ENCODE measurements around the gene CORO1A. TPM values are rescaled to one million over a fixed set of nuclear protein-coding genes. Genes with fewer than 3 reads are reported as not detected.

CORO1A gene
- total RNA-seq, 3 donors from 2014 or later, result 24.4 to 30.9 (median 24.9) TPM

Other genes with a start within 250 kb of the CORO1A start
- 100 to 1,000 TPM; 111 to 135 (median 128) TPM for gene TMEM219, start 221.5 kb upstream of the CORO1A start, total RNA-seq
- 10 to 100 TPM; 31.8 to 51.1 (median 37.3) TPM for gene TAOK2, start 209.7 kb upstream of the CORO1A start, total RNA-seq
- 10 to 100 TPM; 10.5 to 18.2 (median 15.5) TPM for gene HIRIP3, start 188.0 kb upstream of the CORO1A start, total RNA-seq
- gene INO80E, start 187.4 kb upstream of the CORO1A start, total RNA-seq, result 10 to 100 TPM; 31.8 to 39.7 (median 38.6) TPM
- 1 to 10 TPM in 2 of 3 donors, under 1 TPM in 1; 0.48 to 4.5 (median 2.3) TPM for gene DOC2A, start 172.6 kb upstream of the CORO1A start, total RNA-seq
- not detected for gene C16orf92, start 160.4 kb upstream of the CORO1A start, total RNA-seq
- gene TLCD3B, start 152.3 kb upstream of the CORO1A start, total RNA-seq, result under 1 TPM in 1 of 3 donors, not detected in 2; 0.29 TPM
- gene ALDOA, start 117.8 kb upstream of the CORO1A start, total RNA-seq, result 100 to 1,000 TPM; 479 to 672 (median 540) TPM
- gene PPP4C, start 107.6 kb upstream of the CORO1A start, total RNA-seq, result 10 to 100 TPM; 47.7 to 55.1 (median 51.7) TPM
- under 1 TPM; 0.73 to 0.98 (median 0.80) TPM for gene TBX6, start 91.7 kb upstream of the CORO1A start, total RNA-seq
- gene YPEL3, start 87.4 kb upstream of the CORO1A start, total RNA-seq, result 100 to 1,000 TPM; 106 to 143 (median 114) TPM
- gene GDPD3, start 70.1 kb upstream of the CORO1A start, total RNA-seq, result 1 to 10 TPM; 1.6 to 7.3 (median 2.0) TPM
- gene MAPK3, start 60.4 kb upstream of the CORO1A start, total RNA-seq, result 10 to 100 TPM; 46.5 to 82.1 (median 67.5) TPM
- gene BOLA2B, start 10.1 kb downstream of the CORO1A start, total RNA-seq, result 100 to 1,000 TPM; 125 to 267 (median 258) TPM
- gene SLX1A, start 10.3 kb downstream of the CORO1A start, total RNA-seq, result 10 to 100 TPM; 27.4 to 59.0 (median 34.7) TPM
- 10 to 100 TPM; 12.3 to 27.0 (median 15.7) TPM for gene SULT1A3, start 15.7 kb downstream of the CORO1A start, total RNA-seq
- 10 to 100 TPM in 2 of 3 donors, 1 to 10 TPM in 1; 5.9 to 14.0 (median 10.2) TPM for gene NPIPB13, start 64.9 kb downstream of the CORO1A start, total RNA-seq
- gene CD2BP2, start 171.7 kb downstream of the CORO1A start, total RNA-seq, result 10 to 100 TPM; 26.2 to 47.2 (median 38.3) TPM
- 10 to 100 TPM; 19.0 to 22.2 (median 21.0) TPM for gene TBC1D10B, start 186.9 kb downstream of the CORO1A start, total RNA-seq
- not detected for gene MYL11, start 191.2 kb downstream of the CORO1A start, total RNA-seq
- gene SEPTIN1, start 199.0 kb downstream of the CORO1A start, total RNA-seq, result 1 to 10 TPM; 1.3 to 4.6 (median 2.7) TPM
- 1 to 10 TPM; 4.8 to 9.5 (median 6.2) TPM for gene ZNF48, start 211.8 kb downstream of the CORO1A start, total RNA-seq
- gene ZNF771, start 224.0 kb downstream of the CORO1A start, total RNA-seq, result 10 to 100 TPM; 21.1 to 29.2 (median 22.2) TPM
- gene DCTPP1, start 246.4 kb downstream of the CORO1A start, total RNA-seq, result 10 to 100 TPM; 11.2 to 25.6 (median 20.1) TPM